ENCODE data around the gene ALPP. TPM values are rescaled to one million over a fixed set of nuclear protein-coding genes. Genes with fewer than 3 reads are reported as not detected.
A peak's percentile ranks its signal among the peaks of the same experiment; 100 is the strongest.

Gene ALPP
- total and polyA plus RNA-seq, 2 donors (not counting 3 experiments of a cell fraction or from before 2014, with no cell fraction given), result not detected

GRCh38 chr2:232351686-232352510, 26.7 kb upstream of the ALPP start:
- Histone ChIP-seq H3K27me3 (ENCODE audit: control insufficient read depth in 2 of 2, insufficient read depth in 2 of 2, low read length in 2 of 2) (peaks cover 24 to 32% of the 10 kb centered on the region in 2 experiments), H4K20me1 (replicated peaks; ENCODE audit: control insufficient read depth, extremely low read depth, insufficient read depth, low read length) (no peaks in the 10 kb centered on the region), H3K4me1 (ENCODE audit: control insufficient read depth, extremely low read depth, insufficient read depth, low read length) (no peaks in the 10 kb centered on the region), H3K9me3 (replicated peaks; ENCODE audit: control insufficient read depth, insufficient read depth, low read length) (no peaks in the 10 kb centered on the region), H3K4me2 (ENCODE audit: insufficient read depth, low read length) (no peak overlapping the region), H3K9ac (replicated peaks; ENCODE audit: extremely low read depth, insufficient read depth, low read length) (no peak overlapping the region), H3K27ac (ENCODE audit: insufficient read depth, low read depth, low read length) (no peak overlapping the region), H3K9me1 (replicated peaks; ENCODE audit: control insufficient read depth, extremely low read depth, insufficient read depth, low read length) (no peaks in the 10 kb centered on the region), H3K4me3 (replicated peaks in 1 of 3; ENCODE audit: insufficient read depth in 1 of 3, low read depth in 1 of 3, low read length in 3 of 3) (no peak overlapping the region), H3K79me2 (ENCODE audit: control insufficient read depth, insufficient read depth, low read length) (no peaks in the 10 kb centered on the region), H3K36me3 (ENCODE audit: control insufficient read depth in 2 of 2, extremely low read depth in 1 of 2, insufficient read depth in 2 of 2, low read length in 2 of 2) (no peaks in the 10 kb centered on the region), H2AFZ (ENCODE audit: low read depth, low read length) (no peak overlapping the region)
- POLR2A ChIA-PET, result no interaction called here
- DNase-seq (ENCODE audit: low read depth, low spot score) (no peak), FAIRE-seq (no peak)
- TF ChIP-seq, protein P1, sequence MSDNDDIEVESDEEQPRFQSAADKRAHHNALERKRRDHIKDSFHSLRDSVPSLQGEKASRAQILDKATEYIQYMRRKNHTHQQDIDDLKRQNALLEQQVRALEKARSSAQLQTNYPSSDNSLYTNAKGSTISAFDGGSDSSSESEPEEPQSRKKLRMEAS (IDR thresholded peaks at IDR 0.05; ENCODE audit: insufficient read depth, insufficient read length), result no peak
- peak; percentile 95 for TF ChIP-seq EZH2 (IDR thresholded peaks at IDR 0.05; ENCODE audit: borderline replicate concordance, low read depth, low read length, severe bottlenecking)
- dilution Hi-C loops (cut with MboI; ENCODE audit: extremely low pct_ligation_motif_present, low sequenced_read_pairs), result no loop called here
- BruUV-seq (replicated peaks), result no TSS peak
- CTCF ChIA-PET, result no interaction called here
- intact Hi-C loops (cut with micrococcal nuclease), result no loop called here

GRCh38 chr2:232352511-232353091, 25.9 kb upstream of the ALPP start:
- H3K9me3 ChIP-seq (replicated peaks; ENCODE audit: control insufficient read depth, insufficient read depth, low read length), result no peaks in the 10 kb centered on the region
- intact Hi-C loops (cut with micrococcal nuclease), result no loop called here
- H3K4me1 ChIP-seq (ENCODE audit: control insufficient read depth, extremely low read depth, insufficient read depth, low read length), result no peaks in the 10 kb centered on the region
- H3K79me2 ChIP-seq (ENCODE audit: control insufficient read depth, insufficient read depth, low read length), result no peaks in the 10 kb centered on the region
- no peaks in the 10 kb centered on the region for H3K36me3 ChIP-seq (ENCODE audit: control insufficient read depth in 2 of 2, extremely low read depth in 1 of 2, insufficient read depth in 2 of 2, low read length in 2 of 2)
- H2AFZ ChIP-seq (ENCODE audit: low read depth, low read length), result no peak overlapping the region
- dilution Hi-C loops (cut with MboI; ENCODE audit: extremely low pct_ligation_motif_present, low sequenced_read_pairs), result no loop called here
- no peak overlapping the region for H3K4me3 ChIP-seq (replicated peaks in 1 of 3; ENCODE audit: insufficient read depth in 1 of 3, low read depth in 1 of 3, low read length in 3 of 3)
- peaks cover 24 to 30% of the 10 kb centered on the region in 2 experiments for H3K27me3 ChIP-seq (ENCODE audit: control insufficient read depth in 2 of 2, insufficient read depth in 2 of 2, low read length in 2 of 2)
- CTCF ChIA-PET, result no interaction called here
- H3K27ac ChIP-seq (ENCODE audit: insufficient read depth, low read depth, low read length), result no peak overlapping the region
- H4K20me1 ChIP-seq (replicated peaks; ENCODE audit: control insufficient read depth, extremely low read depth, insufficient read depth, low read length), result no peaks in the 10 kb centered on the region
- no peak overlapping the region for H3K9ac ChIP-seq (replicated peaks; ENCODE audit: extremely low read depth, insufficient read depth, low read length)
- DNase-seq (ENCODE audit: low read depth, low spot score) (no peak), FAIRE-seq (no peak)
- no TSS peak for BruUV-seq (replicated peaks)
- no peaks in the 10 kb centered on the region for H3K9me1 ChIP-seq (replicated peaks; ENCODE audit: control insufficient read depth, extremely low read depth, insufficient read depth, low read length)
- TF ChIP-seq GATA2 (IDR thresholded peaks at IDR 0.05; ENCODE audit: insufficient read depth, insufficient read length, low read depth, low read length) (no peak), MYC (IDR thresholded peaks at IDR 0.05; ENCODE audit: low read depth, low read length) (no peak), POLR2A (IDR thresholded peaks at IDR 0.05; ENCODE audit: low read depth, low read length) (no peak), POLR2AphosphoS5 (IDR thresholded peaks at IDR 0.05; ENCODE audit: insufficient read depth, low read depth, low read length) (no peak), EZH2 (IDR thresholded peaks at IDR 0.05; ENCODE audit: borderline replicate concordance, low read depth, low read length, severe bottlenecking) (no peak), JUN (IDR thresholded peaks at IDR 0.05; ENCODE audit: borderline replicate concordance, insufficient read depth, insufficient read length, low read depth) (no peak)
- TF ChIP-seq, protein P1 (IDR thresholded peaks at IDR 0.05; ENCODE audit: insufficient read depth, insufficient read length), result no peak
- POLR2A ChIA-PET, result no interaction called here
- no peak overlapping the region for H3K4me2 ChIP-seq (ENCODE audit: insufficient read depth, low read length)
